Karpas-422 (cell line): Measurements from ENCODE around the gene HELB. TPM values are rescaled to one million over a fixed set of nuclear protein-coding genes. Genes with fewer than 3 reads are reported as not detected.

ENCODE experiments used
- DNase-seq: peaks from one replicate; pipeline ENCODE4 v3.0.0-alpha.2; 2015
- H2AFZ ChIP-seq: fragments of 200-600 bp; sonication (generic); 2 replicates; pipeline ENCODE4 v1.6.1; 2014; ENCODE audit warnings: antibody characterized with exemption, low read length, mixed read lengths
- H3K27ac ChIP-seq: fragments of 200-600 bp; sonication (generic); 2 replicates; pipeline ENCODE4 v1.5.1; 2014; ENCODE audit warnings: mild to moderate bottlenecking, low read length, moderate library complexity
- H3K27me3 ChIP-seq: fragments of 200-600 bp; sonication (generic); 2 replicates; pipeline ENCODE4 v1.6.1; 2014; ENCODE audit warnings: low read length, mixed read lengths
- H3K36me3 ChIP-seq: fragments of 200-600 bp; sonication (generic); 2 replicates; pipeline ENCODE4 v1.6.1; 2014; ENCODE audit warnings: low read length, mixed read lengths; ENCODE audit not compliant: insufficient read depth
- H3K4me1 ChIP-seq: fragments of 200-600 bp; sonication (generic); 2 replicates; pipeline ENCODE4 v1.6.1; 2014; ENCODE audit warnings: mild to moderate bottlenecking, low read length, mixed read lengths
- H3K4me2 ChIP-seq: fragments of 200-600 bp; sonication (generic); 2 replicates; pipeline ENCODE4 v1.6.1; 2014; ENCODE audit warnings: low read length, low read depth, mild to moderate bottlenecking; ENCODE audit not compliant: poor library complexity, severe bottlenecking
- H3K4me3 ChIP-seq: fragments of 200-600 bp; sonication (generic); 2 replicates; pipeline ENCODE4 v1.5.1; 2014; ENCODE audit warnings: mild to moderate bottlenecking, antibody characterized with exemption, low read length, mixed read lengths
- H3K79me2 ChIP-seq: fragments of 200-600 bp; sonication (generic); 2 replicates; pipeline ENCODE4 v1.6.1; 2014; ENCODE audit warnings: mild to moderate bottlenecking, low read length, mixed read lengths
- H3K9ac ChIP-seq: fragments of 200-600 bp; sonication (generic); 2 replicates; pipeline ENCODE4 v1.6.0; 2014; ENCODE audit warnings: low read length
- H3K9me2 ChIP-seq: fragments of 200-600 bp; sonication (generic), shearing (Covaris generic); replicated peaks from 2 replicates; pipeline ENCODE4 v1.6.0; 2014; ENCODE audit warnings: mild to moderate bottlenecking, low read length, moderate library complexity; ENCODE audit not compliant: insufficient read depth
- H3K9me3 ChIP-seq: fragments of 300-700, 200-600 bp; sonication (generic); 2 replicates; pipeline ENCODE4 v1.6.1; 2014; ENCODE audit warnings: low read length, mixed read lengths
- H4K20me1 ChIP-seq: fragments of 200-600 bp; sonication (generic); 2 replicates; pipeline ENCODE4 v1.6.1; 2014; ENCODE audit warnings: mild to moderate bottlenecking, antibody characterized with exemption, low read length, low read depth; ENCODE audit not compliant: insufficient read depth
- total RNA-seq: library from RNA; depleted of rRNA; stranded (reverse); fragments of >200 nt; shearing (Covaris generic); gene quantifications from 2 replicates; pipeline ENCODE4 v1.2.3, GENCODE V29; 2014; ENCODE audit warnings: low replicate concordance

The HELB gene
- total RNA-seq, 1 experiment from 2014 or later, result 7.7 TPM

GRCh38 chr12:66329941-66330340 is 27.6 kb downstream of the HELB start:
- no peaks in the 10 kb centered on the region for H4K20me1 ChIP-seq
- no peak overlapping the region for H2AFZ ChIP-seq
- no peaks in the 10 kb centered on the region for H3K4me1 ChIP-seq
- H3K4me3 ChIP-seq, result no peak overlapping the region
- H3K27ac ChIP-seq, result no peak overlapping the region
- no peaks in the 10 kb centered on the region for H3K36me3 ChIP-seq
- H3K9me2 ChIP-seq, result no peaks in the 10 kb centered on the region
- no peaks in the 10 kb centered on the region for H3K79me2 ChIP-seq
- no peaks in the 10 kb centered on the region for H3K9me3 ChIP-seq
- H3K9ac ChIP-seq, result no peak overlapping the region
- no peaks in the 10 kb centered on the region for H3K27me3 ChIP-seq
- H3K4me2 ChIP-seq, result no peak overlapping the region
- DNase-seq, result no peak

- Histone ChIP-seq H3K36me3 (no peaks in the 10 kb centered on the region), H3K9ac (no peak overlapping the region), H4K20me1 (no peaks in the 10 kb centered on the region), H3K4me2 (no peak overlapping the region), H3K27ac (no peak overlapping the region), H3K27me3 (no peaks in the 10 kb centered on the region), H3K79me2 (no peaks in the 10 kb centered on the region), H3K4me3 (no peak overlapping the region), H3K9me3 (no peaks in the 10 kb centered on the region), H3K4me1 (no peaks in the 10 kb centered on the region), H3K9me2 (no peaks in the 10 kb centered on the region), H2AFZ (no peak overlapping the region)
- no peak for DNase-seq
Observed at GRCh38 chr12:66331016-66331415, 28.7 kb downstream of the HELB start.

- Histone ChIP-seq H3K9me3 (no peaks in the 10 kb centered on the region), H3K27me3 (no peaks in the 10 kb centered on the region), H3K4me2 (no peak overlapping the region), H2AFZ (no peak overlapping the region), H3K9ac (no peak overlapping the region), H3K79me2 (no peaks in the 10 kb centered on the region), H3K36me3 (no peaks in the 10 kb centered on the region), H4K20me1 (no peaks in the 10 kb centered on the region), H3K9me2 (no peaks in the 10 kb centered on the region), H3K27ac (no peak overlapping the region), H3K4me3 (no peak overlapping the region), H3K4me1 (no peaks in the 10 kb centered on the region)
- no peak for DNase-seq
Observed at GRCh38 chr12:66331814-66332213, 29.5 kb downstream of the HELB start.

DNA sequence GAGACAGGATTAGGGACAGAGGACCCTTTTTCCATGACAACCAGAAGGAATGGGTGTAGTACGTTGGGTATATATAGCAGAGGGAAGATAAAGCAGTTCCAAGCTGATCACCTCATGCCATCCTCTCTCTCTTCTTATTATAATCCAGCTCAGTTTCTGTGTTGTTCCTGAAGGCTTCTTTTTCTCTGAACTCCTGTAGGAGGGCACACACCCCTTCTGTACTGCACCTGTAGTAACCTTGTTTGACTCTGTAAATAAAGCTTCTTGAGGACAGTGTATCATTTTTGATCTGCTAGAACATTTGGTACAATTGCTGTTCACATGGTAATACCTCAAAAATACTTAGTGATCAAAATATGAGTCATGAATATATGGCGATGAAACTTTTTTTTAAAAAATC is 33.5 kb downstream of the HELB start:
- no peaks in the 10 kb centered on the region for H3K9me3 ChIP-seq
- H2AFZ ChIP-seq, result no peak overlapping the region
- peaks cover 5% of the 10 kb centered on the region for H3K4me1 ChIP-seq
- no peak overlapping the region for H3K4me2 ChIP-seq
- H4K20me1 ChIP-seq, result no peaks in the 10 kb centered on the region
- peaks cover 2% of the 10 kb centered on the region; the same call in 1 of the 2 replicates for H3K36me3 ChIP-seq
- no peak for DNase-seq
- H3K27ac ChIP-seq, result no peak overlapping the region
- H3K9me2 ChIP-seq, result no peaks in the 10 kb centered on the region
- no peak overlapping the region for H3K9ac ChIP-seq
- H3K79me2 ChIP-seq, result no peaks in the 10 kb centered on the region
- H3K27me3 ChIP-seq, result no peaks in the 10 kb centered on the region
- no peak overlapping the region for H3K4me3 ChIP-seq

DNA sequence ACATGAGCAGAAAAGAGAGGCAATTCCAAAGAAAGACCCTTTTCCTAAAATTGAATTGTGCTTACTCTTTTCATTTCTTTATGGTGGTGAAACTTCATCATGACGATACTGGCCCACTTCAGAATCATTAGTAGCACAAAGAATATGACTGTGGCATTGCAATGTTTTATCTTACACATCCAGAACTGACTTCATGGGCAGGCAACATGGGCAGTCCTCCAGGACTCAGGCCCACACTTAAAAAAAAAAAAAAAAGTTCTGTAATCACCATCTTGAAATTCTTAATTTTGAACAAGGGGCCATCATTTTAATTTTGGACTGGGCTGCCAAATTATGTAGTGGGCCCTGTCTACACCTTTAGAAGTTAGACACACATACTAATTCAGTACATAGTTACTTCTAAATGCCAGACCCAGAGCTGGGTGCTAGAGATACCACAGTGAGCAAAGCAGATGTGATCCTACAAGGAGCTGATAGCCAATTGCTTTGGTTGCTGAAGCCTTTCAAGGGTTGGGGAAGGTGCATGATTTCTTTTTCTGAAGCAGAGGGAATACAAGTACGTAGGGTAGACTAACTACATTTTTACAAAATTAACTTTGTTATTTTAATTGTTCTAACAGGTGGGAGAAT is 35.2 kb downstream of the HELB start:
- Histone ChIP-seq H3K4me3 (no peak overlapping the region), H3K9me3 (no peaks in the 10 kb centered on the region), H3K36me3 (peaks cover 2% of the 10 kb centered on the region; the same call in 1 of the 2 replicates), H3K9ac (no peak overlapping the region), H3K27ac (no peak overlapping the region), H3K4me2 (no peak overlapping the region), H3K79me2 (no peaks in the 10 kb centered on the region), H4K20me1 (no peaks in the 10 kb centered on the region), H2AFZ (no peak overlapping the region), H3K9me2 (no peaks in the 10 kb centered on the region), H3K27me3 (no peaks in the 10 kb centered on the region), H3K4me1 (peaks cover 5% of the 10 kb centered on the region)
- DNase-seq, result no peak

DNA sequence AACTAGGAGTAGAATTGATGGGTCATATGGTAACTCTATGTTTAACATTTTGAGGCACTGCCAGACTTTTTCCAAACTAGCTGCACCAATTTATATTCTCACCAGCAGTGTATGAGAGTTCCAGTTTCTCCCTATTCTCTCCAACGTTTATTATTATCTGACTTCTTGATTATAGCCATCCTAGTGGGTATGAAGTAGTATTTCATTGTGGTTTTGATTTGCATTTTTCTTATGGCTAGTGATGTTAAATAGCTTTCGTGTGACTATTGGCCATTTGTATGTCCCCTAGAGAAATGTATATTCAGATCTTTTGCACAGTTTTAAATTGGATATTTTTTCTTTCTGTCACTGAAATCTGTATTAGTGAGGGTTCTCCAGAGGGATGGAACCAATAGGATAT is 37.8 kb downstream of the HELB start:
- Histone ChIP-seq H3K79me2 (no peaks in the 10 kb centered on the region), H3K4me2 (no peak overlapping the region), H3K27ac (no peak overlapping the region), H3K9me3 (no peaks in the 10 kb centered on the region), H2AFZ (no peak overlapping the region), H3K9ac (no peak overlapping the region), H3K36me3 (peaks cover 2% of the 10 kb centered on the region; the same call in 1 of the 2 replicates), H3K9me2 (no peaks in the 10 kb centered on the region), H4K20me1 (no peaks in the 10 kb centered on the region), H3K27me3 (no peaks in the 10 kb centered on the region), H3K4me1 (peaks cover 5% of the 10 kb centered on the region), H3K4me3 (no peak overlapping the region)
- DNase-seq, result no peak

- Histone ChIP-seq H3K4me1 (peaks cover 5% of the 10 kb centered on the region), H4K20me1 (no peaks in the 10 kb centered on the region), H2AFZ (no peak overlapping the region), H3K79me2 (no peaks in the 10 kb centered on the region), H3K9me2 (no peaks in the 10 kb centered on the region), H3K4me2 (no peak overlapping the region), H3K9ac (no peak overlapping the region), H3K27ac (no peak overlapping the region), H3K36me3 (peaks cover 2% of the 10 kb centered on the region; the same call in 1 of the 2 replicates), H3K27me3 (no peaks in the 10 kb centered on the region), H3K4me3 (no peak overlapping the region), H3K9me3 (no peaks in the 10 kb centered on the region)
- no peak for DNase-seq
Observed at GRCh38 chr12:66341126-66341525, 38.8 kb downstream of the HELB start.

GRCh38 chr12:66345212-66345611 is 42.9 kb downstream of the HELB start:
- DNase-seq, result no peak
- Histone ChIP-seq H3K4me1 (peaks cover 2% of the 10 kb centered on the region), H3K4me2 (no peak overlapping the region), H3K9me2 (no peaks in the 10 kb centered on the region), H3K9me3 (no peaks in the 10 kb centered on the region), H3K27ac (no peak overlapping the region), H2AFZ (no peak overlapping the region), H4K20me1 (no peaks in the 10 kb centered on the region), H3K4me3 (no peak overlapping the region), H3K9ac (no peak overlapping the region), H3K36me3 (peaks cover under 1% of the 10 kb centered on the region; the same call in 1 of the 2 replicates), H3K27me3 (no peaks in the 10 kb centered on the region), H3K79me2 (no peaks in the 10 kb centered on the region)
